Measurements from ENCODE around the gene CXorf65.

CXorf65 gene

GRCh38 chrX:71105628-71106027 is 912 bp downstream of the CXorf65 start:
- DNase-seq: no peak

- peak; percentile 36 for DNase-seq
These were observed 3.2 kb downstream of the CXorf65 start for GRCh38 chrX:71103110-71103983.

GRCh38 chrX:71102292-71102691 is 4.2 kb downstream of the CXorf65 start:
- DNase-seq: no peak

- DNase-seq: no peak
These were observed 5.7 kb downstream of the CXorf65 start for GRCh38 chrX:71100581-71101505.

GRCh38 chrX:71099736-71100135 is 6.8 kb downstream of the CXorf65 start:
- no peak for DNase-seq

GRCh38 chrX:71098951-71099506 is 7.5 kb downstream of the CXorf65 start:
- no peak for DNase-seq

GRCh38 chrX:71098302-71098701 is 8.2 kb downstream of the CXorf65 start:
- peak; percentile 67 for DNase-seq

- no peak for DNase-seq
These were observed 9.8 kb downstream of the CXorf65 start for GRCh38 chrX:71096760-71097032.

GRCh38 chrX:71095981-71096759 is 10.4 kb downstream of the CXorf65 start:
- no peak for DNase-seq

- peak; percentile 72 for DNase-seq
These were observed 11.0 kb downstream of the CXorf65 start, which contains the start of gene FOXO4 for GRCh38 chrX:71095555-71095980. TSS of gene FOXO4 (plus strand) at chrX:71095851. CDS start at chrX:71096529, 678 bp downstream.

- no peak for DNase-seq
These were observed 11.5 kb downstream of the CXorf65 start for GRCh38 chrX:71095033-71095432.

- DNase-seq: no peak
These were observed 15.3 kb downstream of the CXorf65 start for GRCh38 chrX:71091263-71091662.

- no peak for DNase-seq
These were observed 20.6 kb downstream of the CXorf65 start for GRCh38 chrX:71085900-71086299.

- no peak for DNase-seq
These were observed 23.7 kb downstream of the CXorf65 start for GRCh38 chrX:71082822-71083221.

GRCh38 chrX:71082124-71082647 is 24.4 kb downstream of the CXorf65 start:
- no peak for DNase-seq

GRCh38 chrX:71081330-71082123 is 25.0 kb downstream of the CXorf65 start:
- DNase-seq: no peak

GRCh38 chrX:71070531-71070930 is 36.0 kb downstream of the CXorf65 start:
- DNase-seq: no peak

- DNase-seq: peak; percentile 73
These were observed 38.3 kb downstream of the CXorf65 start, which contains the start of gene SNX12 for GRCh38 chrX:71068044-71068918. TSS of gene SNX12 (minus strand) at chrX:71068334. CDS start at chrX:71068306, 28 bp downstream.

GRCh38 chrX:71067712-71068043 is 38.9 kb downstream of the CXorf65 start:
- no peak for DNase-seq

- no peak for DNase-seq
These were observed 39.5 kb downstream of the CXorf65 start for GRCh38 chrX:71067089-71067488.
